Lung (tissue), 12 donors: ENCODE results near the gene TUBGCP5. TPM values are rescaled to one million over a fixed set of nuclear protein-coding genes. Genes with fewer than 3 reads are reported as not detected.

Experiments
- ATAC-seq: fragments of 200-7000 bp; cut with Tn5 transposase; one replicate; pipeline ENCODE4 v1.9.1; 2020; ENCODE audit warnings: moderate number of reproducible peaks; ENCODE audit not compliant: insufficient read depth, low FRiP score
- DNase-seq, 3 donors: peaks; one replicate each; pipeline ENCODE4 v3.0.0-alpha.2; 2013 to 2017
- H3K27ac ChIP-seq, 2 donors: one replicate each; pipeline ENCODE4 v1.5.1; 2013; ENCODE audit warnings: mild to moderate bottlenecking in 2 of 2, moderate library complexity in 2 of 2, control low read depth in 1 of 2, inconsistent platforms in 1 of 2, low read depth in 1 of 2, low read length in 1 of 2
- H3K27me3 ChIP-seq, 3 donors: one replicate each; pipeline ENCODE4 v1.5.1; 2013; ENCODE audit warnings: low read length in 2 of 3; ENCODE audit not compliant: control insufficient read depth in 3 of 3, insufficient read depth in 3 of 3
- H3K36me3 ChIP-seq, 4 donors: one replicate each; pipeline ENCODE4 v1.5.1; 2013; ENCODE audit warnings: low read length in 4 of 4, mild to moderate bottlenecking in 1 of 4, moderate library complexity in 1 of 4; ENCODE audit not compliant: control insufficient read depth in 4 of 4, insufficient read depth in 4 of 4
- H3K4me1 ChIP-seq, 5 donors: one replicate each; pipeline ENCODE4 v1.5.1; 2013; ENCODE audit warnings: low read length in 5 of 5, mild to moderate bottlenecking in 2 of 5, moderate library complexity in 1 of 5; ENCODE audit not compliant: control insufficient read depth in 5 of 5, insufficient read depth in 5 of 5
- H3K4me3 ChIP-seq: one replicate; pipeline ENCODE4 v1.5.1; 2013; ENCODE audit warnings: mild to moderate bottlenecking, control low read depth, moderate library complexity
- H3K9ac ChIP-seq, 2 donors: one replicate each; pipeline ENCODE4 v1.5.1; 2013; ENCODE audit warnings: low read length in 2 of 2, control low read depth in 1 of 2; ENCODE audit not compliant: insufficient read depth in 1 of 2
- H3K9me3 ChIP-seq, 4 donors: one replicate each; pipeline ENCODE4 v1.5.1; 2013; ENCODE audit warnings: low read length in 3 of 4, mild to moderate bottlenecking in 1 of 4, moderate library complexity in 1 of 4; ENCODE audit not compliant: control insufficient read depth in 4 of 4, insufficient read depth in 3 of 4
- CTCF ChIP-seq: IDR thresholded peaks from 2 replicates; pipeline ENCODE4 v1.5.1; 2012; ENCODE audit warnings: mild to moderate bottlenecking; ENCODE audit errors: control extremely low read depth, extremely low read depth
- WGBS, 2 donors: extraction: QIAGEN DNeasy Blood & Tissue Kit; methylation state at CpG; one replicate each; pipeline ENCODE4 v1.1.7; 2013; 5-methylcytosine and 5-hydroxymethylcytosine counted together
- polyA plus RNA-seq, 2 donors: library from polyadenylated mRNA; stranded (reverse); fragments of 200-250 nt; gene quantifications; one replicate each; pipeline ENCODE4 v1.2.1, GENCODE V29; 2013
- total RNA-seq, 2 donors: library from RNA; depleted of rRNA in 1 of 2; stranded (reverse); fragments of >200 nt in 1 of 2; gene quantifications; one replicate each; pipeline ENCODE4 v1.2.1, GENCODE V29; 2014 to 2021
- donor health status: control.
- donor health status: control.
- donor health status: Bipolar disorder and iron deficiency.
- donor health status: healthy.
- donor health status: DM: yes; HTN: yes; CAD: no.

TUBGCP5 gene
- total and polyA plus RNA-seq, 4 donors = 6.2 to 34.7 (median 11.8) TPM

- Histone ChIP-seq H3K27me3 (no peaks in the 10 kb centered on the region), H3K9ac (no peak overlapping the region), H3K4me3 (no peak overlapping the region), H3K9me3 (no peaks in the 10 kb centered on the region), H3K27ac (no peak overlapping the region), H3K4me1 (peaks cover 0 to 39% (median 11%) of the 10 kb centered on the region in 5 donors), H3K36me3 (peaks cover 0 to 3% (median 0%) of the 10 kb centered on the region in 4 donors)
- no peak for TF ChIP-seq CTCF
- DNase-seq = no peak
- WGBS, 2 donors = 89 to 91% methylated on average over 12 of the region's 12 CpGs
- ATAC-seq = no peak
Measured at GRCh38 chr15:22954326-22954725, 85.0 kb downstream of the TUBGCP5 start.

GRCh38 chr15:22952796-22953579 is 86.4 kb downstream of the TUBGCP5 start:
- Histone ChIP-seq H3K36me3 (peaks cover 0 to 3% (median 0%) of the 10 kb centered on the region in 4 donors), H3K9me3 (no peaks in the 10 kb centered on the region), H3K9ac (no peak overlapping the region), H3K4me1 (peaks cover 0 to 39% (median 13%) of the 10 kb centered on the region in 5 donors), H3K27ac (peak overlapping the region in 1 of 2 donors; percentile 1), H3K4me3 (no peak overlapping the region), H3K27me3 (no peaks in the 10 kb centered on the region)
- DNase-seq (peak; percentile 74 to 76 (median 75)), ATAC-seq (no peak)
- WGBS, 2 donors = 65 to 79% methylated on average over 21 of the region's 21 CpGs
- TF ChIP-seq CTCF = no peak

GRCh38 chr15:22951381-22952280 is 87.7 kb downstream of the TUBGCP5 start:
- peak overlapping the region; percentile 33 to 42 for H3K27ac ChIP-seq
- H3K27me3 ChIP-seq = no peaks in the 10 kb centered on the region
- H3K9me3 ChIP-seq = no peaks in the 10 kb centered on the region
- ATAC-seq = no peak
- TF ChIP-seq CTCF = no peak
- H3K4me3 ChIP-seq = no peak overlapping the region
- H3K4me1 ChIP-seq = peaks cover 0 to 39% (median 13%) of the 10 kb centered on the region in 5 donors
- peaks cover 0 to 5% (median 0%) of the 10 kb centered on the region in 4 donors for H3K36me3 ChIP-seq
- H3K9ac ChIP-seq = no peak overlapping the region
- peak in 1 of 3 donors; percentile 32 for DNase-seq
- WGBS, 2 donors = 90 to 92% methylated on average over 39 of the region's 39 CpGs
